SKM-1 treated with dmso at 0.1 percent for 144 hours (cell line): ENCODE data around the gene ESPN.
"Not testable (repeated sequence)": the region's sequence is repeated elsewhere in the genome, so short reads cannot be mapped to it uniquely, and the experiment has no call there.

Experiments used
- DNase-seq: peaks from one replicate; lab custom pipeline; 2025; ENCODE audit not compliant: unreplicated experiment; lab: John Stamatoyannopoulos, UW

Gene ESPN

GRCh38 chr1:6447016-6447817 lies 22.6 kb downstream of the ESPN start:
- DNase-seq: no peak

GRCh38 chr1:6447818-6448748 lies 23.5 kb downstream of the ESPN start:
- DNase-seq: no peak

- no peak for DNase-seq
These were observed 24.4 kb downstream of the ESPN start for GRCh38 chr1:6448749-6449631.

- DNase-seq: no peak
These were observed 25.5 kb downstream of the ESPN start for GRCh38 chr1:6450005-6450450.

GRCh38 chr1:6450486-6450885 lies 25.9 kb downstream of the ESPN start:
- DNase-seq: not testable (repeated sequence)

- no peak for DNase-seq
These were observed 26.4 kb downstream of the ESPN start for GRCh38 chr1:6450943-6451373.

GRCh38 chr1:6453895-6454855 lies 29.6 kb downstream of the ESPN start:
- not testable (repeated sequence) for DNase-seq

- no peak for DNase-seq
These were observed 30.5 kb downstream of the ESPN start for GRCh38 chr1:6454856-6455751.

- DNase-seq: not testable (repeated sequence)
These were observed 31.4 kb downstream of the ESPN start for GRCh38 chr1:6455752-6456520.

- no peak for DNase-seq
These were observed 32.4 kb downstream of the ESPN start for GRCh38 chr1:6456800-6457466.

GRCh38 chr1:6459850-6460265 lies 35.3 kb downstream of the ESPN start:
- no peak for DNase-seq

GRCh38 chr1:6460301-6461050 lies 35.9 kb downstream of the ESPN start:
- no peak for DNase-seq

- DNase-seq: no peak
These were observed 36.5 kb downstream of the ESPN start for GRCh38 chr1:6461051-6461530.

GRCh38 chr1:6461538-6462411 lies 37.2 kb downstream of the ESPN start:
- no peak for DNase-seq

- no peak for DNase-seq
These were observed 38.0 kb downstream of the ESPN start for GRCh38 chr1:6462412-6463119.
